Activated CD8-positive, alpha-beta memory T cell treated with anti-CD3 and anti-CD28 coated beads for 4 hours (primary cell): ENCODE results near the gene RAET1L.
"Not testable (repeated sequence)": the region's sequence is repeated elsewhere in the genome, so short reads cannot be mapped to it uniquely, and the experiment has no call there.

Experiments
- DNase-seq, 2 donors: peaks; one replicate each; pipeline ENCODE4 v3.0.0-alpha.2; 2020; ENCODE audit warnings: low read depth in 2 of 2

RAET1L gene

GRCh38 chr6:150025201-150025917, at the start of gene RAET1L:
Gene RAET1L, minus strand, starts transcription at chr6:150025532. Its CDS starts 61 bp downstream, at chr6:150025471.
- DNase-seq, result no peak

- no peak for DNase-seq
Measured at GRCh38 chr6:150075034-150075421, 49.7 kb upstream of the RAET1L start.

GRCh38 chr6:150074396-150075033, 49.2 kb upstream of the RAET1L start:
- not testable (repeated sequence) for DNase-seq

- DNase-seq, result no peak
Measured at GRCh38 chr6:150072201-150072600, 46.9 kb upstream of the RAET1L start.

- DNase-seq, result no peak
Measured at GRCh38 chr6:150070236-150070818, 45.0 kb upstream of the RAET1L start.

GRCh38 chr6:150069706-150070105, 44.4 kb upstream of the RAET1L start:
- DNase-seq, result no peak

GRCh38 chr6:150068720-150069648, 43.7 kb upstream of the RAET1L start, which contains the start of gene ULBP3:
Gene ULBP3, minus strand, starts transcription at chr6:150069121. Its CDS starts 55 bp downstream, at chr6:150069066.
- DNase-seq, result peak; percentile 20 to 40

GRCh38 chr6:150068151-150068550, 42.8 kb upstream of the RAET1L start:
- DNase-seq, result no peak

- DNase-seq, result no peak
Measured at GRCh38 chr6:150065083-150065482, 39.8 kb upstream of the RAET1L start.

GRCh38 chr6:150063640-150064039, 38.3 kb upstream of the RAET1L start:
- no peak for DNase-seq

- DNase-seq, result not testable (repeated sequence)
Measured at GRCh38 chr6:150059973-150060372, 34.6 kb upstream of the RAET1L start.

- no peak for DNase-seq
Measured at GRCh38 chr6:150058986-150059385, 33.7 kb upstream of the RAET1L start.

GRCh38 chr6:150058231-150058792, 33.0 kb upstream of the RAET1L start:
- no peak for DNase-seq

- no peak for DNase-seq
Measured at GRCh38 chr6:150057501-150057951, 32.2 kb upstream of the RAET1L start.

GRCh38 chr6:150056916-150057315, 31.6 kb upstream of the RAET1L start:
- no peak for DNase-seq

GRCh38 chr6:150056156-150056555, 30.8 kb upstream of the RAET1L start:
- no peak for DNase-seq

- DNase-seq, result no peak
Measured at GRCh38 chr6:150055131-150055530, 29.8 kb upstream of the RAET1L start.

- no peak for DNase-seq
Measured at GRCh38 chr6:150053450-150053849, 28.1 kb upstream of the RAET1L start.

GRCh38 chr6:150050846-150051245, 25.5 kb upstream of the RAET1L start:
- no peak for DNase-seq

GRCh38 chr6:150048099-150048498, 22.8 kb upstream of the RAET1L start:
- no peak for DNase-seq

GRCh38 chr6:150046943-150047342, 21.6 kb upstream of the RAET1L start:
- no peak for DNase-seq
